Liver (tissue), 9 donors: ENCODE data around the gene CNTN5. TPM values are rescaled to one million over a fixed set of nuclear protein-coding genes. Genes with fewer than 3 reads are reported as not detected.

ENCODE experiments used
- DNase-seq: peaks from one replicate; pipeline ENCODE4 v3.0.0-alpha.2; 2017; ENCODE audit warnings: low spot score
- H3K27ac ChIP-seq, 2 donors: one replicate each; pipeline ENCODE4 v1.7.0; 2013; ENCODE audit warnings: inconsistent platforms in 2 of 2, low read length in 2 of 2, control low read depth in 1 of 2, low read depth in 1 of 2, mild to moderate bottlenecking in 1 of 2
- H3K27me3 ChIP-seq, 4 donors: one replicate each; pipeline versions ENCODE4 v1.6.1 to v1.7.0; 2013; ENCODE audit warnings: low read length in 3 of 4, inconsistent platforms in 1 of 4, mild to moderate bottlenecking in 1 of 4, moderate library complexity in 1 of 4; ENCODE audit not compliant: control insufficient read depth in 4 of 4, insufficient read depth in 4 of 4
- H3K36me3 ChIP-seq, 4 donors: one replicate each; pipeline versions ENCODE4 v1.6.1 to v1.7.0; 2013; ENCODE audit warnings: low read length in 3 of 4, mild to moderate bottlenecking in 3 of 4, low read depth in 1 of 4, moderate library complexity in 1 of 4; ENCODE audit not compliant: control insufficient read depth in 4 of 4, insufficient read depth in 3 of 4
- H3K4me1 ChIP-seq, 4 donors: one replicate each; pipeline versions ENCODE4 v1.6.1 to v1.7.0; 2013; ENCODE audit warnings: low read length in 3 of 4, mild to moderate bottlenecking in 3 of 4, moderate library complexity in 1 of 4; ENCODE audit not compliant: control insufficient read depth in 4 of 4, insufficient read depth in 4 of 4
- H3K4me3 ChIP-seq, 3 donors: one replicate each; pipeline versions ENCODE4 v1.6.1 to v1.7.0; 2013; ENCODE audit warnings: low read length in 3 of 3, control low read depth in 1 of 3, low read depth in 1 of 3, mild to moderate bottlenecking in 1 of 3
- H3K9ac ChIP-seq, 2 donors: one replicate each; pipeline ENCODE4 v1.7.0; 2013; ENCODE audit warnings: low read length in 2 of 2, mild to moderate bottlenecking in 2 of 2, moderate library complexity in 2 of 2, control low read depth in 1 of 2, low read depth in 1 of 2
- H3K9me3 ChIP-seq, 4 donors: one replicate each; pipeline versions ENCODE4 v1.6.1 to v1.7.0; 2013; ENCODE audit warnings: low read length in 3 of 4; ENCODE audit not compliant: control insufficient read depth in 4 of 4
- EGR1 ChIP-seq, 2 donors: IDR thresholded peaks; 2 replicates each; pipeline ENCODE4 v1.6.1; 2016 to 2018; ENCODE audit warnings: antibody characterized with exemption in 2 of 2, low read depth in 2 of 2
- FOXA1 ChIP-seq: IDR thresholded peaks from 2 replicates; pipeline ENCODE4 v1.6.1; 2016; ENCODE audit warnings: antibody characterized with exemption
- FOXA2 ChIP-seq: IDR thresholded peaks from 2 replicates; pipeline ENCODE4 v1.6.1; 2016; ENCODE audit warnings: antibody characterized with exemption
- GABPA ChIP-seq, 2 donors: IDR thresholded peaks in 1 of 2; conservative IDR thresholded peaks in 1 of 2; 2 replicates each; pipeline ENCODE4 v1.6.1; 2016; ENCODE audit warnings: antibody characterized with exemption in 2 of 2, mild to moderate bottlenecking in 1 of 2, moderate library complexity in 1 of 2
- HNF4A ChIP-seq, 2 donors: conservative IDR thresholded peaks; 2 replicates each; pipeline ENCODE4 v1.6.1; 2016; ENCODE audit warnings: antibody characterized with exemption in 2 of 2, mild to moderate bottlenecking in 2 of 2
- HNF4G ChIP-seq: IDR thresholded peaks from 2 replicates; pipeline ENCODE4 v1.6.1; 2016; ENCODE audit warnings: antibody characterized with exemption
- JUND ChIP-seq, 2 donors: IDR thresholded peaks; 2 replicates each; pipeline ENCODE4 v1.6.1; 2016; ENCODE audit warnings: antibody characterized with exemption in 2 of 2
- NR2F2 ChIP-seq: IDR thresholded peaks from 2 replicates; pipeline ENCODE4 v1.6.1; 2016; ENCODE audit warnings: antibody characterized with exemption
- RXRA ChIP-seq, 2 donors: IDR thresholded peaks; 2 replicates each; pipeline ENCODE4 v1.6.1; 2017 to 2018; ENCODE audit warnings: antibody characterized with exemption in 2 of 2, mild to moderate bottlenecking in 1 of 2
- SP1 ChIP-seq: IDR thresholded peaks from 2 replicates; pipeline ENCODE4 v1.6.1; 2018; ENCODE audit warnings: antibody characterized with exemption, mild to moderate bottlenecking
- TAF1 ChIP-seq: conservative IDR thresholded peaks from 2 replicates; pipeline ENCODE4 v1.6.1; 2016; ENCODE audit warnings: antibody characterized with exemption, mild to moderate bottlenecking
- YY1 ChIP-seq: IDR thresholded peaks from 2 replicates; pipeline ENCODE4 v1.6.1; 2016; ENCODE audit warnings: antibody characterized with exemption, mild to moderate bottlenecking
- WGBS: extraction: QIAGEN DNeasy Blood & Tissue Kit; methylation state at CpG from one replicate; pipeline ENCODE4 v1.1.7; 2013; 5-methylcytosine and 5-hydroxymethylcytosine counted together
- polyA plus RNA-seq, 2 donors: library from polyadenylated mRNA; stranded (reverse) in 1 of 2; unstranded in 1 of 2; fragments of 200-250 nt in 1 of 2; fragments of >200 nt in 1 of 2; fragmentation: Nextera tagmentation in 1 of 2; extraction: Ambion mirVana in 1 of 2; gene quantifications; one replicate each; pipeline versions ENCODE4 v1.2.1 to v1.2.3, GENCODE V29; 2013 to 2015
- total RNA-seq, 2 donors: library from RNA; depleted of rRNA; stranded (reverse); fragments of >200 nt; gene quantifications; one replicate each; pipeline ENCODE4 v1.2.3, GENCODE V29; 2014
- TF ChIP-seq, protein P1 (sequence below): IDR thresholded peaks from 2 replicates; pipeline ENCODE4 v1.6.1; 2016; ENCODE audit warnings: antibody characterized with exemption
- TF ChIP-seq, protein P2 (sequence below): IDR thresholded peaks from 2 replicates; pipeline ENCODE4 v1.6.1; 2016; ENCODE audit warnings: antibody characterized with exemption, mild to moderate bottlenecking
- TF ChIP-seq, protein P3 (sequence below): IDR thresholded peaks from 2 replicates; pipeline ENCODE4 v1.6.1; 2016; ENCODE audit warnings: antibody characterized with exemption
- TF ChIP-seq, protein P4 (sequence below): fragments of 150-350 bp; IDR thresholded peaks from 2 replicates; pipeline ENCODE4 v1.5.1; 2017; ENCODE audit warnings: improper control_type of control experiment, low read depth, low read length; ENCODE audit not compliant: missing input control
- TF ChIP-seq, protein P5 (sequence below): IDR thresholded peaks from 2 replicates; pipeline ENCODE4 v1.6.1; 2016; ENCODE audit warnings: antibody characterized with exemption
- donor health status: healthy.
- donor health status: healthy.
- donor health status: healthy.
- donor health status: healthy.
- donor health status: healthy.

CNTN5 gene
- total and polyA plus RNA-seq, 4 donors: 0.01 to 0.08 (median 0.04) TPM

DNA sequence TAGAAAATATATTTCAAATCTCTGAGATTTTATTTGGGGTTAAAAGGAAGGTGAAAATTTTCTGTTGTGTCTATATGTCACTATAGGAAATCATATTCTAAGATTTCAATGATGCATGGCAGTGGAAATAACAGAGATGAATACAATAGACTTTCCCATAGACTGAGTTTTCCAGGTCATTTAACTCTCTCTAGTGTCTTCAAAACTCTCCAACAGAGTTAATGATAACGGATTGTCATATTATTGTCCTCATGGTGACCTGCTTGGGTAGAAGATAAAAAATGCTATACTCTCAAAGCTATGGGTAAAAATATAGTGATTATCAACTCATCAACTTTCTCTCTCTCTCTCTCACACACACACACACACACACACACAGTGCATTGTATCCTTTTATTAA is 312.9 kb downstream of the CNTN5 start:
- no peaks in the 10 kb centered on the region for H3K27me3 ChIP-seq
- 89% methylated on average over 1 of the region's 1 CpG for WGBS
- no peaks in the 10 kb centered on the region for H3K36me3 ChIP-seq
- no peak overlapping the region for H3K27ac ChIP-seq
- H3K4me3 ChIP-seq: no peak overlapping the region
- TF ChIP-seq FOXA2 (no peak), HNF4G (no peak), SP1 (no peak), HNF4A (conservative IDR thresholded peaks at IDR 0.05) (no peak), GABPA (IDR thresholded peaks at IDR 0.05 in 1 of 2, conservative IDR thresholded peaks at IDR 0.05 in 1 of 2) (no peak), RXRA (IDR thresholded peaks at IDR 0.05) (no peak), NR2F2 (no peak), YY1 (no peak), TAF1 (no peak), JUND (IDR thresholded peaks at IDR 0.05) (no peak), EGR1 (IDR thresholded peaks at IDR 0.05; ENCODE audit: low read depth in 2 of 2) (no peak)
- TF ChIP-seq, protein P1, sequence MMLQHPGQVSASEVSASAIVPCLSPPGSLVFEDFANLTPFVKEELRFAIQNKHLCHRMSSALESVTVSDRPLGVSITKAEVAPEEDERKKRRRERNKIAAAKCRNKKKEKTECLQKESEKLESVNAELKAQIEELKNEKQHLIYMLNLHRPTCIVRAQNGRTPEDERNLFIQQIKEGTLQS: no peak
- TF ChIP-seq, protein P2, sequence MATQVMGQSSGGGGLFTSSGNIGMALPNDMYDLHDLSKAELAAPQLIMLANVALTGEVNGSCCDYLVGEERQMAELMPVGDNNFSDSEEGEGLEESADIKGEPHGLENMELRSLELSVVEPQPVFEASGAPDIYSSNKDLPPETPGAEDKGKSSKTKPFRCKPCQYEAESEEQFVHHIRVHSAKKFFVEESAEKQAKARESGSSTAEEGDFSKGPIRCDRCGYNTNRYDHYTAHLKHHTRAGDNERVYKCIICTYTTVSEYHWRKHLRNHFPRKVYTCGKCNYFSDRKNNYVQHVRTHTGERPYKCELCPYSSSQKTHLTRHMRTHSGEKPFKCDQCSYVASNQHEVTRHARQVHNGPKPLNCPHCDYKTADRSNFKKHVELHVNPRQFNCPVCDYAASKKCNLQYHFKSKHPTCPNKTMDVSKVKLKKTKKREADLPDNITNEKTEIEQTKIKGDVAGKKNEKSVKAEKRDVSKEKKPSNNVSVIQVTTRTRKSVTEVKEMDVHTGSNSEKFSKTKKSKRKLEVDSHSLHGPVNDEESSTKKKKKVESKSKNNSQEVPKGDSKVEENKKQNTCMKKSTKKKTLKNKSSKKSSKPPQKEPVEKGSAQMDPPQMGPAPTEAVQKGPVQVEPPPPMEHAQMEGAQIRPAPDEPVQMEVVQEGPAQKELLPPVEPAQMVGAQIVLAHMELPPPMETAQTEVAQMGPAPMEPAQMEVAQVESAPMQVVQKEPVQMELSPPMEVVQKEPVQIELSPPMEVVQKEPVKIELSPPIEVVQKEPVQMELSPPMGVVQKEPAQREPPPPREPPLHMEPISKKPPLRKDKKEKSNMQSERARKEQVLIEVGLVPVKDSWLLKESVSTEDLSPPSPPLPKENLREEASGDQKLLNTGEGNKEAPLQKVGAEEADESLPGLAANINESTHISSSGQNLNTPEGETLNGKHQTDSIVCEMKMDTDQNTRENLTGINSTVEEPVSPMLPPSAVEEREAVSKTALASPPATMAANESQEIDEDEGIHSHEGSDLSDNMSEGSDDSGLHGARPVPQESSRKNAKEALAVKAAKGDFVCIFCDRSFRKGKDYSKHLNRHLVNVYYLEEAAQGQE: no peak
- TF ChIP-seq, protein P3, sequence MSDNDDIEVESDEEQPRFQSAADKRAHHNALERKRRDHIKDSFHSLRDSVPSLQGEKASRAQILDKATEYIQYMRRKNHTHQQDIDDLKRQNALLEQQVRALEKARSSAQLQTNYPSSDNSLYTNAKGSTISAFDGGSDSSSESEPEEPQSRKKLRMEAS: no peak
- TF ChIP-seq, protein P4, sequence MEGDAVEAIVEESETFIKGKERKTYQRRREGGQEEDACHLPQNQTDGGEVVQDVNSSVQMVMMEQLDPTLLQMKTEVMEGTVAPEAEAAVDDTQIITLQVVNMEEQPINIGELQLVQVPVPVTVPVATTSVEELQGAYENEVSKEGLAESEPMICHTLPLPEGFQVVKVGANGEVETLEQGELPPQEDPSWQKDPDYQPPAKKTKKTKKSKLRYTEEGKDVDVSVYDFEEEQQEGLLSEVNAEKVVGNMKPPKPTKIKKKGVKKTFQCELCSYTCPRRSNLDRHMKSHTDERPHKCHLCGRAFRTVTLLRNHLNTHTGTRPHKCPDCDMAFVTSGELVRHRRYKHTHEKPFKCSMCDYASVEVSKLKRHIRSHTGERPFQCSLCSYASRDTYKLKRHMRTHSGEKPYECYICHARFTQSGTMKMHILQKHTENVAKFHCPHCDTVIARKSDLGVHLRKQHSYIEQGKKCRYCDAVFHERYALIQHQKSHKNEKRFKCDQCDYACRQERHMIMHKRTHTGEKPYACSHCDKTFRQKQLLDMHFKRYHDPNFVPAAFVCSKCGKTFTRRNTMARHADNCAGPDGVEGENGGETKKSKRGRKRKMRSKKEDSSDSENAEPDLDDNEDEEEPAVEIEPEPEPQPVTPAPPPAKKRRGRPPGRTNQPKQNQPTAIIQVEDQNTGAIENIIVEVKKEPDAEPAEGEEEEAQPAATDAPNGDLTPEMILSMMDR: no peak
- TF ChIP-seq, protein P5, sequence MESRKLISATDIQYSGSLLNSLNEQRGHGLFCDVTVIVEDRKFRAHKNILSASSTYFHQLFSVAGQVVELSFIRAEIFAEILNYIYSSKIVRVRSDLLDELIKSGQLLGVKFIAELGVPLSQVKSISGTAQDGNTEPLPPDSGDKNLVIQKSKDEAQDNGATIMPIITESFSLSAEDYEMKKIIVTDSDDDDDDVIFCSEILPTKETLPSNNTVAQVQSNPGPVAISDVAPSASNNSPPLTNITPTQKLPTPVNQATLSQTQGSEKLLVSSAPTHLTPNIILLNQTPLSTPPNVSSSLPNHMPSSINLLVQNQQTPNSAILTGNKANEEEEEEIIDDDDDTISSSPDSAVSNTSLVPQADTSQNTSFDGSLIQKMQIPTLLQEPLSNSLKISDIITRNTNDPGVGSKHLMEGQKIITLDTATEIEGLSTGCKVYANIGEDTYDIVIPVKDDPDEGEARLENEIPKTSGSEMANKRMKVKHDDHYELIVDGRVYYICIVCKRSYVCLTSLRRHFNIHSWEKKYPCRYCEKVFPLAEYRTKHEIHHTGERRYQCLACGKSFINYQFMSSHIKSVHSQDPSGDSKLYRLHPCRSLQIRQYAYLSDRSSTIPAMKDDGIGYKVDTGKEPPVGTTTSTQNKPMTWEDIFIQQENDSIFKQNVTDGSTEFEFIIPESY: no peak
- no peak overlapping the region for H3K9ac ChIP-seq
- no peaks in the 10 kb centered on the region for H3K4me1 ChIP-seq
- no peaks in the 10 kb centered on the region for H3K9me3 ChIP-seq
- no peak for DNase-seq

DNA sequence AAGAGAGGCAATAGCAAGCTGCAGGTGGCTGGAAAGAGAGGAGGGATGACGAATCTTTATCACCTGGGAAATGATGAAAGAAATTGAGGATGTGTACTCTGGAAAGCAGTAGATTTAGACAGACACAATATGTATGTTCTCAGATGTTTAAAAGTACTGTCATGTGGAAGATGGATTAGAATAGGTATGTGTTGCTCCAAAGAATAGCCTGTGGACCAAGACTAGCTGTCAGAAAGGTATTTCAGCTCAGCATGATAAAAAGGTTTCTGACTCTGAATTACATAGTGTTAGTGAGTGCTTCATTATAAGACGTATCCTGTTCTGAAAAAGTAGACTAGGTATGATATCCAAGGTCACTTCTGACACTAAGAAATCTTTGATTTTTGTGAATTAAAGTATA is 322.4 kb downstream of the CNTN5 start:
- no peak overlapping the region for H3K27ac ChIP-seq
- 78% methylated on average over 2 of the region's 2 CpGs for WGBS
- H3K4me1 ChIP-seq: no peaks in the 10 kb centered on the region
- no peaks in the 10 kb centered on the region for H3K27me3 ChIP-seq
- DNase-seq: no peak
- H3K36me3 ChIP-seq: no peaks in the 10 kb centered on the region
- H3K9me3 ChIP-seq: no peaks in the 10 kb centered on the region
- H3K9ac ChIP-seq: no peak overlapping the region
- H3K4me3 ChIP-seq: no peak overlapping the region
- TF ChIP-seq EGR1 (IDR thresholded peaks at IDR 0.05; ENCODE audit: low read depth in 2 of 2) (no peak), SP1 (no peak), JUND (IDR thresholded peaks at IDR 0.05) (no peak), NR2F2 (no peak), RXRA (IDR thresholded peaks at IDR 0.05) (no peak), FOXA1 (no peak), FOXA2 (no peak), HNF4A (conservative IDR thresholded peaks at IDR 0.05) (no peak), TAF1 (no peak), GABPA (IDR thresholded peaks at IDR 0.05 in 1 of 2, conservative IDR thresholded peaks at IDR 0.05 in 1 of 2) (no peak)
- TF ChIP-seq, protein P4: no peak
- TF ChIP-seq, protein P1: no peak
- TF ChIP-seq, protein P5: no peak
- TF ChIP-seq, protein P3: no peak
